Measurements from ENCODE around the gene POU2F2. TPM values are rescaled to one million over a fixed set of nuclear protein-coding genes. Genes with fewer than 3 reads are reported as not detected.

The POU2F2 gene
- total RNA-seq, 2 donors from 2014 or later, result 1.8 to 2.6 TPM

- Histone ChIP-seq H3K4me3 (ENCODE audit: low read length) (peak overlapping the region; percentile 60), H3K36me3 (ENCODE audit: control insufficient read depth, insufficient read depth, low read length) (no peaks in the 10 kb centered on the region), H3K9ac (ENCODE audit: extremely low read depth, low read length, poor library complexity, severe bottlenecking) (no peak overlapping the region), H3K9me3 (ENCODE audit: control insufficient read depth, low read length) (no peaks in the 10 kb centered on the region), H3K27ac (ENCODE audit: low read depth, low read length) (no peak overlapping the region), H3K4me1 (ENCODE audit: control insufficient read depth, insufficient read depth, low read length) (no peaks in the 10 kb centered on the region), H3K27me3 (ENCODE audit: control insufficient read depth, insufficient read depth, low read length, poor library complexity, severe bottlenecking) (no peaks in the 10 kb centered on the region)
- no peaks in the 10 kb centered on the region for H3K9me3 Mint-ChIP-seq
- no peak for TF ChIP-seq CTCF (conservative IDR thresholded peaks at IDR 0.05)
- 43 to 47% methylated on average over 8 of the region's 8 CpGs for WGBS, 2 experiments (ENCODE audit: insufficient coverage in 1 of 2, insufficient read length in 1 of 2)
- no peak overlapping the region for H3K27ac Mint-ChIP-seq
- DNase-seq, result no peak
- H3K36me3 Mint-ChIP-seq (ENCODE audit: low read depth), result no peaks in the 10 kb centered on the region
- peaks cover 4% of the 10 kb centered on the region for H3K4me1 Mint-ChIP-seq
- H3K27me3 Mint-ChIP-seq (ENCODE audit: insufficient read depth), result peaks cover 4% of the 10 kb centered on the region
- no peak overlapping the region for H3K4me3 Mint-ChIP-seq
Measured at GRCh38 chr19:42068361-42068755, 63.9 kb downstream of the POU2F2 start.

- H3K27me3 Mint-ChIP-seq (ENCODE audit: insufficient read depth), result peaks cover 4% of the 10 kb centered on the region
- Histone ChIP-seq H3K4me1 (ENCODE audit: control insufficient read depth, insufficient read depth, low read length) (no peaks in the 10 kb centered on the region), H3K27ac (ENCODE audit: low read depth, low read length) (no peak overlapping the region), H3K4me3 (ENCODE audit: low read length) (no peak overlapping the region), H3K9ac (ENCODE audit: extremely low read depth, low read length, poor library complexity, severe bottlenecking) (no peak overlapping the region), H3K9me3 (ENCODE audit: control insufficient read depth, low read length) (no peaks in the 10 kb centered on the region), H3K27me3 (ENCODE audit: control insufficient read depth, insufficient read depth, low read length, poor library complexity, severe bottlenecking) (no peaks in the 10 kb centered on the region), H3K36me3 (ENCODE audit: control insufficient read depth, insufficient read depth, low read length) (no peaks in the 10 kb centered on the region)
- H3K27ac Mint-ChIP-seq, result no peak overlapping the region
- no peak overlapping the region for H3K4me3 Mint-ChIP-seq
- no peak for TF ChIP-seq CTCF (conservative IDR thresholded peaks at IDR 0.05)
- peaks cover 5% of the 10 kb centered on the region for H3K36me3 Mint-ChIP-seq (ENCODE audit: low read depth)
- peaks cover 4% of the 10 kb centered on the region for H3K4me1 Mint-ChIP-seq
- no peak for DNase-seq
- H3K9me3 Mint-ChIP-seq, result no peaks in the 10 kb centered on the region
- WGBS, 2 experiments (ENCODE audit: insufficient coverage in 1 of 2, insufficient read length in 1 of 2), result 85 to 95% methylated on average over 6 of the region's 6 CpGs
Measured at GRCh38 chr19:42067315-42067888, 64.8 kb downstream of the POU2F2 start.

- peaks cover 17% of the 10 kb centered on the region for H3K36me3 Mint-ChIP-seq (ENCODE audit: low read depth)
- no peaks in the 10 kb centered on the region for H3K27me3 ChIP-seq (ENCODE audit: control insufficient read depth, insufficient read depth, low read length, poor library complexity, severe bottlenecking)
- H3K4me3 Mint-ChIP-seq, result no peak overlapping the region
- H3K27ac ChIP-seq (ENCODE audit: low read depth, low read length), result no peak overlapping the region
- H3K9me3 ChIP-seq (ENCODE audit: control insufficient read depth, low read length), result no peaks in the 10 kb centered on the region
- no peak overlapping the region for H3K4me3 ChIP-seq (ENCODE audit: low read length)
- TF ChIP-seq CTCF (conservative IDR thresholded peaks at IDR 0.05), result no peak
- no peak overlapping the region for H3K9ac ChIP-seq (ENCODE audit: extremely low read depth, low read length, poor library complexity, severe bottlenecking)
- DNase-seq, result peak; percentile 81
- WGBS, 2 experiments (ENCODE audit: insufficient coverage in 1 of 2, insufficient read length in 1 of 2), result 79 to 85% methylated on average over 4 to 9 of the region's 9 CpGs
- peaks cover 4% of the 10 kb centered on the region for H3K27me3 Mint-ChIP-seq (ENCODE audit: insufficient read depth)
- H3K27ac Mint-ChIP-seq, result no peak overlapping the region
- H3K4me1 Mint-ChIP-seq, result peaks cover 4% of the 10 kb centered on the region
- H3K36me3 ChIP-seq (ENCODE audit: control insufficient read depth, insufficient read depth, low read length), result no peaks in the 10 kb centered on the region
- no peaks in the 10 kb centered on the region for H3K9me3 Mint-ChIP-seq
- H3K4me1 ChIP-seq (ENCODE audit: control insufficient read depth, insufficient read depth, low read length), result no peaks in the 10 kb centered on the region
Measured at GRCh38 chr19:42066075-42066754, 66.0 kb downstream of the POU2F2 start.

Data from endodermal cell (in vitro differentiated cells).